GM20000 (cell line): ENCODE measurements around the gene PDS5B.

ENCODE experiments used
- DNase-seq: peaks from one replicate; pipeline ENCODE4 v3.0.0; 2012; ENCODE audit warnings: low spot score
- CTCF ChIP-seq: IDR thresholded peaks from 2 replicates; pipeline ENCODE4 v1.5.1; 2012; ENCODE audit warnings: mild to moderate bottlenecking, control low read depth; ENCODE audit errors: extremely low read depth, missing control alignments

The PDS5B gene

GRCh38 chr13:32586080-32586900, at the start of gene PDS5B:
Gene PDS5B, plus strand, starts transcription at chr13:32586452. Its CDS starts 62,321 bp downstream, at chr13:32648773.
- TF ChIP-seq CTCF: peak; percentile 88
- peak; percentile 96 for DNase-seq

GRCh38 chr13:32537580-32538142, 48.6 kb upstream of the PDS5B start:
- no peak for DNase-seq
- no peak for TF ChIP-seq CTCF

- peak; percentile 65 for DNase-seq
- TF ChIP-seq CTCF: no peak
Measured at GRCh38 chr13:32538143-32538620, 48.1 kb upstream of the PDS5B start.

GRCh38 chr13:32538621-32539246, 47.5 kb upstream of the PDS5B start, which contains the start of gene N4BP2L2:
Gene N4BP2L2, minus strand, starts transcription at chr13:32538795. Its CDS starts 1,768 bp downstream, at chr13:32537027.
- peak; percentile 83 for DNase-seq
- no peak for TF ChIP-seq CTCF

GRCh38 chr13:32542221-32542620, 44.0 kb upstream of the PDS5B start:
- DNase-seq: no peak
- no peak for TF ChIP-seq CTCF

GRCh38 chr13:32545083-32545482, 41.2 kb upstream of the PDS5B start:
- no peak for DNase-seq
- no peak for TF ChIP-seq CTCF

GRCh38 chr13:32548837-32549236, 37.4 kb upstream of the PDS5B start:
- DNase-seq: no peak
- TF ChIP-seq CTCF: no peak
